H1 (cell line): Measurements from ENCODE around the gene C19orf44.

ENCODE experiments used
- BCL11A ChIP-seq, 2 experiments: IDR thresholded peaks; one replicate each; pipeline ENCODE4 v1.6.1; 2011; ENCODE audit warnings: low read depth in 2 of 2, low read length in 2 of 2, mild to moderate bottlenecking in 2 of 2
- CTCF ChIP-seq, 3 experiments: IDR thresholded peaks; 1 replicate in 2 of 3; 2 replicates in 1 of 3; pipeline versions ENCODE4 v1.5.1 to v1.6.1; 2011; ENCODE audit warnings: low read length in 3 of 3, mild to moderate bottlenecking in 3 of 3, inconsistent platforms in 2 of 3, low read depth in 1 of 3, moderate library complexity in 1 of 3; ENCODE audit not compliant: insufficient read depth in 1 of 3; ENCODE audit errors: control extremely low read depth in 1 of 3
- RBBP5 ChIP-seq: IDR thresholded peaks from 2 replicates; pipeline ENCODE4 v1.7.1; 2012; ENCODE audit warnings: low read depth, mild to moderate bottlenecking, inconsistent platforms, low read length, moderate library complexity, borderline replicate concordance
- YY1 ChIP-seq: IDR thresholded peaks from 2 replicates; pipeline ENCODE4 v1.6.1; 2011; ENCODE audit warnings: low read depth, mild to moderate bottlenecking, low read length

GRCh38 chr19:16456652-16457194 lies 39.5 kb upstream of the C19orf44 start:
- TF ChIP-seq CTCF (IDR thresholded peaks at IDR 0.05; ENCODE audit: control extremely low read depth in 1 of 3, insufficient read depth in 1 of 3, low read depth in 1 of 3, low read length in 3 of 3) (no peak), BCL11A (IDR thresholded peaks at IDR 0.05; ENCODE audit: low read depth in 2 of 2, low read length in 2 of 2) (no peak), YY1 (no peak), RBBP5 (no peak)
